GM12878 (cell line): Measurements from ENCODE around the gene LRRN4. TPM values are rescaled to one million over a fixed set of nuclear protein-coding genes. Genes with fewer than 3 reads are reported as not detected.

Source experiments
- ATAC-seq: fragments of 200-7000 bp; cut with Tn5 transposase; 3 replicates; pipeline ENCODE4 v1.9.1; 2020; ENCODE audit warnings: mild to moderate bottlenecking, moderate library complexity
- BruUV-seq: library from RNA; stranded (reverse); fragments of 400-500 nt; replicated peaks from 2 replicates; lab custom pipeline; 2021; lab: Mats Ljungman, UMichigan
- CTCF ChIA-PET: fragments of 300-600 bp; sonication (Branson Sonifier 250); formaldehyde crosslinking; extraction: SDS; loops from one replicate; lab custom pipeline; 2021; ENCODE audit warnings: inconsistent platforms; lab: Yijun Ruan, JAX
- POLR2A ChIA-PET: fragments of 350-600 bp; formaldehyde crosslinking; extraction: SDS; loops from one replicate; lab custom pipeline; 2021; ENCODE audit warnings: inconsistent platforms; lab: Charles Lee
- RAD21 ChIA-PET: fragments of 300-600 bp; sonication (Branson Sonifier 250); formaldehyde crosslinking; loops from one replicate; lab custom pipeline; 2023; ENCODE audit warnings: antibody characterized with exemption; ENCODE audit not compliant: unreplicated experiment; lab: Charles Lee
- SMC1A ChIA-PET: fragments of 300-600 bp; sonication (Branson Sonifier 250); formaldehyde crosslinking; loops from one replicate; lab custom pipeline; 2023; ENCODE audit not compliant: unreplicated experiment, uncharacterized antibody; lab: Charles Lee
- DNase-seq: peaks from one replicate; pipeline ENCODE4 v3.0.0-alpha.2; 2011; ENCODE audit warnings: low read depth, low spot score
- FAIRE-seq: peaks from 3 replicates; lab custom pipeline; 2011; peaks lifted over from hg19 to GRCh38; lab: Jason Lieb, UNC
- H2AFZ ChIP-seq: 2 replicates; pipeline ENCODE4 v1.6.0; 2011; ENCODE audit warnings: low read depth, low read length, control low read depth; ENCODE audit not compliant: control insufficient read depth
- H3K27ac ChIP-seq: 2 replicates; pipeline ENCODE4 v1.5.1; 2011; ENCODE audit warnings: control low read depth; ENCODE audit not compliant: control insufficient read depth, insufficient read depth
- H3K27me3 ChIP-seq, 2 experiments: replicated peaks in 1 of 2; 2 replicates each; pipeline versions ENCODE4 v1.6.0 to v1.6.1; 2011; ENCODE audit warnings: low read length in 1 of 2; ENCODE audit not compliant: control insufficient read depth in 2 of 2, insufficient read depth in 2 of 2
- H3K36me3 ChIP-seq, 2 experiments: 2 replicates each; pipeline ENCODE4 v1.5.1; 2011; ENCODE audit warnings: low read length in 1 of 2; ENCODE audit not compliant: control insufficient read depth in 2 of 2, insufficient read depth in 2 of 2
- H3K4me1 ChIP-seq: 2 replicates; pipeline ENCODE4 v1.6.1; 2011; ENCODE audit warnings: mild to moderate bottlenecking, low read length, moderate library complexity, mixed read lengths; ENCODE audit not compliant: control insufficient read depth, insufficient read depth
- H3K4me2 ChIP-seq: 2 replicates; pipeline ENCODE4 v1.6.0; 2011; ENCODE audit warnings: control low read depth; ENCODE audit not compliant: control insufficient read depth, insufficient read depth
- H3K4me3 ChIP-seq: fragments of 200-600 bp; sonication (generic); 2 replicates; pipeline ENCODE4 v1.5.1; 2016
- H3K79me2 ChIP-seq: 2 replicates; pipeline ENCODE4 v1.6.0; 2011; ENCODE audit warnings: low read length; ENCODE audit not compliant: control insufficient read depth, insufficient read depth
- H3K9ac ChIP-seq: 2 replicates; pipeline ENCODE4 v1.8.0; 2011; ENCODE audit warnings: low read length, control low read depth, mixed read lengths; ENCODE audit not compliant: control insufficient read depth, insufficient read depth
- H3K9me3 ChIP-seq: replicated peaks from 3 replicates; pipeline ENCODE4 v1.5.1; 2011; ENCODE audit warnings: mild to moderate bottlenecking, low read length; ENCODE audit not compliant: control insufficient read depth, insufficient read depth
- H4K20me1 ChIP-seq: 2 replicates; pipeline ENCODE4 v1.6.0; 2011; ENCODE audit not compliant: control insufficient read depth, insufficient read depth
- FOXK2 ChIP-seq: fragments of 450-650 bp; IDR thresholded peaks from 2 replicates; pipeline ENCODE4 v1.6.1; 2017; ENCODE audit warnings: mild to moderate bottlenecking, moderate library complexity
- GATAD2B ChIP-seq: fragments of 450-650 bp; conservative IDR thresholded peaks from 2 replicates; pipeline ENCODE4 v1.6.1; 2017; ENCODE audit warnings: low read depth, mild to moderate bottlenecking, moderate library complexity
- MEF2A ChIP-seq: IDR thresholded peaks from 2 replicates; pipeline ENCODE4 v1.6.1; 2011; ENCODE audit warnings: low read depth, mild to moderate bottlenecking, low read length, moderate library complexity; ENCODE audit not compliant: insufficient read depth
- RBBP5 ChIP-seq: fragments of 200-600 bp; sonication (generic); conservative IDR thresholded peaks from 2 replicates; pipeline ENCODE4 v1.6.1; 2016
- TBL1XR1 ChIP-seq: IDR thresholded peaks from 2 replicates; pipeline ENCODE4 v1.6.1; 2012; ENCODE audit warnings: low read depth, low read length, improper control_type of control experiment
- TCF12 ChIP-seq: IDR thresholded peaks from 2 replicates; pipeline ENCODE4 v1.6.1; 2011; ENCODE audit warnings: low read depth, mild to moderate bottlenecking, low read length
- WGBS: methylation state at CpG from one replicate; pipeline ENCODE4 v1.1.6; 2016; ENCODE audit warnings: low lambda C conversion rate; ENCODE audit not compliant: insufficient replicate concordance, insufficient coverage; ENCODE audit errors: missing lambda C conversion rate; 5-methylcytosine and 5-hydroxymethylcytosine counted together
- in situ Hi-C: fragments of 300-500 bp; cut with MboI; formaldehyde crosslinking; loops from 9 replicates; pipeline ENCODE4 v1.14.3; 2018; ENCODE audit warnings: mixed read lengths
- intact Hi-C: fragments of 100-400 bp; cut with micrococcal nuclease; formaldehyde crosslinking; loops from one replicate; pipeline ENCODE4 v1.14.2; 2022; ENCODE audit not compliant: unreplicated experiment
- polyA plus RNA-seq, 11 experiments: library from polyadenylated mRNA; depleted of rRNA in 4 of 11; unstranded in 6 of 11; stranded (reverse) in 5 of 11; fragments of >200 nt; fragmentation: Nextera tagmentation in 4 of 11; fragmentation: Illumina TruSeq in 1 of 11; extraction: Ambion mirVana in 4 of 11; extraction: Trizol in 1 of 11; gene quantifications; 1 replicate in 1 of 11; 2 replicates in 10 of 11; pipeline versions ENCODE4 v1.2.1 to v1.2.3, GENCODE V29; 2011 to 2016; ENCODE audit warnings: inconsistent platforms in 2 of 11, missing spikeins in 2 of 11, low read depth in 1 of 11
- total RNA-seq, 4 experiments: library from RNA; depleted of rRNA in 3 of 4; stranded (reverse); fragments of >200 nt in 3 of 4; fragmentation: Illumina TruSeq in 1 of 4; extraction: Trizol in 1 of 4; gene quantifications; 2 replicates each; pipeline versions ENCODE4 v1.2.1 to v1.2.3, GENCODE V29; 2013 to 2021
- TF ChIP-seq, protein P1 (sequence below): IDR thresholded peaks from 2 replicates; pipeline ENCODE4 v1.6.1; 2011; ENCODE audit warnings: low read depth, low read length, improper control_type of control experiment, borderline replicate concordance

LRRN4 gene
- total and polyA plus RNA-seq, 10 of the 15 experiments (the other 5 are each of a cell fraction or from before 2014, with no cell fraction given), result 0.11 TPM; not detected in 9

DNA sequence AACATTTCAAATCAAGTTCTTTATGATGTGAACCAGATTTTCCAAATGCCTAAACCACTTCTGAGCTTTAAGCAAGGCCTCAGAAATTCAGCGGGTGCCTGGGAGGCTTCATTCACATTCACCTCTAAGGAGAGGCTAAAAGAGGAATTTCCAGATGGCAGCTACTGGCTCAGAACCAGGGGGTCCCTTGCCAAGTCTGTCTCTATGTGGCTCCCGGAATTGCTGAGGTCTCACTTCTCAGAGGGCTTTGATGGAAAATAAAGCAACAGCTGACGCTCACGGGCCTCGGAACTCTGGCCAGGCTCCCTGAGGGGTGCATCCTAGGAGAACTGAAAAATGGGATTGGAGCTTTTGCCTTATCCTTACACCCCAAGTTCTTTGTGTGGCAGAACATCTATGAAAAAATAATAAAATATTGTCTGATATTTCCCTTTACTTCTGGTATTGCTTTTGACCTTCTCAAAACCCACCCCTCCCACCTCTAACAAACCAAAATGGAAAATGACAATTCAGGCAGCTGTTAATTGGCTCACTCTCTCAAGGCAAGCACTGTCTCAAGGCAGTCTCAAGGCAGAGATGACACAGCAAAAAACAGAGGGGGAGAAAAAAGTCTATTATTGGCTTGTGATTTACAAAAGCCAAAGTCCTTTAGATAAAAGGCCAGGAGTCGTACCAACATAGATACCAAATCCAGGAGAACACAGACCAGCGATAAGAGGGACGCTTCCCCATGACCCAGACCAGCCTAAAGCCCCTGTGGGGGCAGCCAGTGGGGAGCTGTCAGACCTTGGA, 21.8 kb upstream of the LRRN4 start:
- ChIA-PET CTCF (interaction anchor here (0.8 to 4.9 kb wide), 7 partner anchors 28 to 626 kb away, joined by 3 to 44 read pairs (median 3); partner anchors contain the start of gene FERMT1), RAD21 (interaction anchor here (1.1 to 1.2 kb wide), 3 partner anchors 67 to 547 kb away, joined by 3 to 7 read pairs (median 4); no protein-coding TSS in a partner anchor), SMC1A (interaction anchor here (0.9 to 3.0 kb wide), 5 partner anchors 65 to 547 kb away, joined by 3 to 19 read pairs (median 3); no protein-coding TSS in a partner anchor), POLR2A (interaction anchor here (0.7 kb wide), 1 partner anchor 242 kb away, joined by 3 read pairs; no protein-coding TSS in a partner anchor)
- BruUV-seq, result no TSS peak
- Histone ChIP-seq H3K4me2 (no peak overlapping the region), H3K79me2 (no peaks in the 10 kb centered on the region), H3K9ac (no peak overlapping the region), H3K4me1 (no peaks in the 10 kb centered on the region), H3K36me3 (no peaks in the 10 kb centered on the region), H3K4me3 (no peak overlapping the region), H3K9me3 (no peaks in the 10 kb centered on the region), H2AFZ (no peak overlapping the region), H3K27ac (no peak overlapping the region), H3K27me3 (no peaks in the 10 kb centered on the region), H4K20me1 (no peaks in the 10 kb centered on the region)
- WGBS, result 64% methylated on average over 8 of the region's 8 CpGs
- FAIRE-seq (no peak), ATAC-seq (no peak), DNase-seq (no peak)
- TF ChIP-seq MEF2A (no peak), GATAD2B (no peak), RBBP5 (no peak), TBL1XR1 (no peak)
- in situ Hi-C loops, result loop anchor here (5.0 kb wide), 1 partner anchor 548 kb away; no protein-coding TSS in a partner anchor
- intact Hi-C loops, result loop anchor here (10.0 kb wide), 1 partner anchor 291 kb away; no protein-coding TSS in a partner anchor

DNA sequence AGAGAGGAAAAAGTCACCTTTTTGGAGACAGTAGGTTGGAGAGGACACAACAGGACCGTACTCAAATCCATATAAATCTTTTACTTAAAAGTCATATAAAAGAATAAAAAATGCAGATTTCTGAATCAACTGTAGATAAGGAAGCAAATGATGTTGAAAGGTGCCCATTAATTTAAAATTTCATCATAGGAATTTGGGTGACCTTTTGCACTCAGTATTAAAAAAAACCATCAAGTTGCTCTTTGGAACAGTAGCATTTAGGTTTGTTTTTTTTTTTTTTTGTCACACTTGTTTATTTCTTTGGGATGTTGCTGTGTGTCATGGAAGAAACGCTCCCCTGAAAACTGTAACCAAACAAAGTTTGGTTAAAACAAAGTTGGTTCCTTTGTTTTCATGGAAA, 20.9 kb upstream of the LRRN4 start:
- BruUV-seq, result no TSS peak
- intact Hi-C loops, result loop anchor here (10.0 kb wide), 1 partner anchor 290 kb away; no protein-coding TSS in a partner anchor

More for the DNA sequence above, 20.9 kb upstream of the LRRN4 start:
- WGBS, result 17% methylated on average over 2 of the region's 2 CpGs
- TF ChIP-seq FOXK2 (no peak), TCF12 (no peak)
- TF ChIP-seq, protein P1, sequence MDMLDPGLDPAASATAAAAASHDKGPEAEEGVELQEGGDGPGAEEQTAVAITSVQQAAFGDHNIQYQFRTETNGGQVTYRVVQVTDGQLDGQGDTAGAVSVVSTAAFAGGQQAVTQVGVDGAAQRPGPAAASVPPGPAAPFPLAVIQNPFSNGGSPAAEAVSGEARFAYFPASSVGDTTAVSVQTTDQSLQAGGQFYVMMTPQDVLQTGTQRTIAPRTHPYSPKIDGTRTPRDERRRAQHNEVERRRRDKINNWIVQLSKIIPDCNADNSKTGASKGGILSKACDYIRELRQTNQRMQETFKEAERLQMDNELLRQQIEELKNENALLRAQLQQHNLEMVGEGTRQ, result no peak
- Histone ChIP-seq H3K4me3 (no peak overlapping the region), H3K4me1 (no peaks in the 10 kb centered on the region), H3K9ac (no peak overlapping the region), H3K36me3 (no peaks in the 10 kb centered on the region), H3K9me3 (no peaks in the 10 kb centered on the region), H4K20me1 (no peaks in the 10 kb centered on the region), H3K79me2 (no peaks in the 10 kb centered on the region), H2AFZ (no peak overlapping the region), H3K27me3 (no peaks in the 10 kb centered on the region), H3K4me2 (no peak overlapping the region), H3K27ac (no peak overlapping the region)
- DNase-seq, result no peak
- ChIA-PET SMC1A (interaction anchor here (0.8 to 3.0 kb wide), 5 partner anchors 64 to 546 kb away, joined by 3 to 19 read pairs (median 3); no protein-coding TSS in a partner anchor), RAD21 (interaction anchor here (1.1 to 1.2 kb wide), 3 partner anchors 66 to 546 kb away, joined by 3 to 7 read pairs (median 4); no protein-coding TSS in a partner anchor), POLR2A (interaction anchor here (0.7 kb wide), 1 partner anchor 241 kb away, joined by 3 read pairs; no protein-coding TSS in a partner anchor), CTCF (interaction anchor here (0.8 to 4.9 kb wide), 7 partner anchors 9 to 550 kb away, joined by 3 to 44 read pairs (median 4); partner anchors contain the start of gene FERMT1)
- no peak for FAIRE-seq
- no peak for ATAC-seq
- in situ Hi-C loops, result loop anchor here (5.0 kb wide), 1 partner anchor 547 kb away; no protein-coding TSS in a partner anchor
